HG03108 (cell line): Measurements from ENCODE around the gene SSC5D.

ENCODE experiments used
- ATAC-seq: cut with Tn5 transposase; IDR thresholded peaks from one replicate; pipeline ENCODE4 v1.9.1; 2021; ENCODE audit warnings: moderate library complexity; ENCODE audit not compliant: unreplicated experiment

SSC5D gene

GRCh38 chr19:55552620-55553019 is 64.4 kb downstream of the SSC5D start:
- ATAC-seq: no peak

GRCh38 chr19:55553217-55554182 is 65.3 kb downstream of the SSC5D start:
- no peak for ATAC-seq

- no peak for ATAC-seq
These were observed 66.1 kb downstream of the SSC5D start for GRCh38 chr19:55554302-55554701.

- ATAC-seq: no peak
These were observed 66.5 kb downstream of the SSC5D start for GRCh38 chr19:55554741-55555152.

- ATAC-seq: no peak
These were observed 71.4 kb downstream of the SSC5D start for GRCh38 chr19:55559684-55560083.

- ATAC-seq: no peak
These were observed 75.0 kb downstream of the SSC5D start for GRCh38 chr19:55563261-55563690.

- no peak for ATAC-seq
These were observed 78.6 kb downstream of the SSC5D start for GRCh38 chr19:55566823-55567222.

- no peak for ATAC-seq
These were observed 79.6 kb downstream of the SSC5D start for GRCh38 chr19:55567708-55568328.
